ENCODE measurements around the gene AMBRA1. TPM values are rescaled to one million over a fixed set of nuclear protein-coding genes. Genes with fewer than 3 reads are reported as not detected.

The AMBRA1 gene
- polyA plus RNA-seq, 1 of the 3 experiments (the other 2 are of a cell fraction), result 10.4 TPM

DNA sequence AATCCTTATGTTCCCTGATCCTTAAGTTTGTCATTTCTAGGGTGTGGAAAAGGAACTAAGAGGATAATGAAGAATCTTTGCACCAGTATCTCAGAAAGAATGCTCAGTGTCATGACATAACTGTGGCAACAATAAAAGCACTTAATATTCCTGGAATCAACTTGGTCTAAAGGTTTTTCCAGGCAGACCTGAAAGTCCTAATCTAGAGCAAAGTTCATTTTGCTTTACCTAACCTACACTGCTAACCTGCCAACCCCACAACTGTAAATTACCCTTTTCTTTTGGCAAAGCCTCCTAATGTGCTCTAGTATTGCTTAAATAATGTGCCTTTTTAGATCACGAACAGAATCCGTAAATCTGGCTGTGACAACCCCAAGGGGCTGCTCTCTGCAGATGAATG lies 82.5 kb downstream of the AMBRA1 start:
- Histone ChIP-seq H3K9ac (no peak overlapping the region), H3F3A (replicated peaks; ENCODE audit: insufficient read depth) (peaks cover 4% of the 10 kb centered on the region), H2AFZ (ENCODE audit: low read depth) (no peak overlapping the region), H3K4me3 (ENCODE audit: low read depth in 2 of 2, low read length in 1 of 2) (no peak overlapping the region), H3K9me3 (no peaks in the 10 kb centered on the region), H3K36me3 (replicated peaks in 1 of 2; ENCODE audit: control insufficient read depth in 1 of 2, insufficient read depth in 2 of 2, low read length in 1 of 2) (peaks cover 13 to 21% of the 10 kb centered on the region in 2 experiments), H4K20me1 (ENCODE audit: insufficient read depth) (peaks cover 29% of the 10 kb centered on the region), H3K4me1 (ENCODE audit: control insufficient read depth in 1 of 2, insufficient read depth in 2 of 2, low read depth in 1 of 2, low read length in 1 of 2) (peaks cover 10 to 35% of the 10 kb centered on the region in 2 experiments; a peak in 3 of 4 replicates), H3K27me3 (ENCODE audit: insufficient read depth) (no peaks in the 10 kb centered on the region), H3K4me2 (no peak overlapping the region), H3K27ac (ENCODE audit: low read depth in 2 of 2, low read length in 1 of 2) (no peak overlapping the region), H3K9me2 (no peaks in the 10 kb centered on the region), H3K79me2 (ENCODE audit: insufficient read depth) (peaks cover 46% of the 10 kb centered on the region)
- ChIA-PET CTCF (interaction anchor here (1.1 to 1.8 kb wide), 3 partner anchors 18 to 28 kb away, joined by 4 to 6 read pairs (median 4); no protein-coding TSS in a partner anchor), POLR2A (no interaction called here)
- TF ChIP-seq JUND (IDR thresholded peaks at IDR 0.05), result no peak
- TF ChIP-seq, protein P1, sequence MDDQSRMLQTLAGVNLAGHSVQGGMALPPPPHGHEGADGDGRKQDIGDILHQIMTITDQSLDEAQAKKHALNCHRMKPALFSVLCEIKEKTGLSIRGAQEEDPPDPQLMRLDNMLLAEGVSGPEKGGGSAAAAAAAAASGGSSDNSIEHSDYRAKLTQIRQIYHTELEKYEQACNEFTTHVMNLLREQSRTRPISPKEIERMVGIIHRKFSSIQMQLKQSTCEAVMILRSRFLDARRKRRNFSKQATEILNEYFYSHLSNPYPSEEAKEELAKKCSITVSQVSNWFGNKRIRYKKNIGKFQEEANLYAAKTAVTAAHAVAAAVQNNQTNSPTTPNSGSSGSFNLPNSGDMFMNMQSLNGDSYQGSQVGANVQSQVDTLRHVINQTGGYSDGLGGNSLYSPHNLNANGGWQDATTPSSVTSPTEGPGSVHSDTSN (IDR thresholded peaks at IDR 0.05), result no peak
- WGBS (ENCODE audit: low lambda C conversion rate), result 91% methylated on average over 2 of the region's 2 CpGs
- DNase-seq, result no peak

DNA sequence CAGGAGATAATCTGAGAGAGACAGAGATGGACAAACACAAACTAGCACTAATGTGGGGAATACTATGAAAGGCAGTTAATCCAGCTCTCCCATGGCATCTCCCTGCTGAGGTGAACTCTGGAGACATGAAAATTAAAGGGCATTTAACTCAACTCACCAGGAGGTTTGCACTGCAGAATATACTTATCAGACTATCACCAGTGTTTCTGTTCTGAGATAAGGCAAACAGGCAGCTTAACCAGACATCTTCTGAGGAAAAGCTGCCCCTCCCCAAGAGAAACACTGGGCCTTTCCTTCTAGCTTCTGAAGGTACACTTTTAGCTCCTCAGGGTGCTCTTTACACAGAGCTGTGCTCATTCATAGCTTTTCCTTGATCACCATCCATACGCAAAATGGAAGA lies 85.5 kb downstream of the AMBRA1 start:
- peaks cover 18% of the 10 kb centered on the region; the same call in 1 of the 2 replicates for H3K79me2 ChIP-seq (ENCODE audit: insufficient read depth)
- TF ChIP-seq, protein P2, sequence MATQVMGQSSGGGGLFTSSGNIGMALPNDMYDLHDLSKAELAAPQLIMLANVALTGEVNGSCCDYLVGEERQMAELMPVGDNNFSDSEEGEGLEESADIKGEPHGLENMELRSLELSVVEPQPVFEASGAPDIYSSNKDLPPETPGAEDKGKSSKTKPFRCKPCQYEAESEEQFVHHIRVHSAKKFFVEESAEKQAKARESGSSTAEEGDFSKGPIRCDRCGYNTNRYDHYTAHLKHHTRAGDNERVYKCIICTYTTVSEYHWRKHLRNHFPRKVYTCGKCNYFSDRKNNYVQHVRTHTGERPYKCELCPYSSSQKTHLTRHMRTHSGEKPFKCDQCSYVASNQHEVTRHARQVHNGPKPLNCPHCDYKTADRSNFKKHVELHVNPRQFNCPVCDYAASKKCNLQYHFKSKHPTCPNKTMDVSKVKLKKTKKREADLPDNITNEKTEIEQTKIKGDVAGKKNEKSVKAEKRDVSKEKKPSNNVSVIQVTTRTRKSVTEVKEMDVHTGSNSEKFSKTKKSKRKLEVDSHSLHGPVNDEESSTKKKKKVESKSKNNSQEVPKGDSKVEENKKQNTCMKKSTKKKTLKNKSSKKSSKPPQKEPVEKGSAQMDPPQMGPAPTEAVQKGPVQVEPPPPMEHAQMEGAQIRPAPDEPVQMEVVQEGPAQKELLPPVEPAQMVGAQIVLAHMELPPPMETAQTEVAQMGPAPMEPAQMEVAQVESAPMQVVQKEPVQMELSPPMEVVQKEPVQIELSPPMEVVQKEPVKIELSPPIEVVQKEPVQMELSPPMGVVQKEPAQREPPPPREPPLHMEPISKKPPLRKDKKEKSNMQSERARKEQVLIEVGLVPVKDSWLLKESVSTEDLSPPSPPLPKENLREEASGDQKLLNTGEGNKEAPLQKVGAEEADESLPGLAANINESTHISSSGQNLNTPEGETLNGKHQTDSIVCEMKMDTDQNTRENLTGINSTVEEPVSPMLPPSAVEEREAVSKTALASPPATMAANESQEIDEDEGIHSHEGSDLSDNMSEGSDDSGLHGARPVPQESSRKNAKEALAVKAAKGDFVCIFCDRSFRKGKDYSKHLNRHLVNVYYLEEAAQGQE (IDR thresholded peaks at IDR 0.05; ENCODE audit: low read depth, low read length), result no peak
- TF ChIP-seq FOXJ3 (CRISPR knock-in tag; IDR thresholded peaks at IDR 0.05) (no peak), YY1 (IDR thresholded peaks at IDR 0.05; ENCODE audit: low read depth) (no peak), CTCF (IDR thresholded peaks at IDR 0.05) (no peak), RFX5 (IDR thresholded peaks at IDR 0.05; ENCODE audit: low read length) (no peak), EZH2phosphoT487 (IDR thresholded peaks at IDR 0.05; ENCODE audit: borderline replicate concordance, low read depth) (no peak), USF1 (IDR thresholded peaks at IDR 0.05; ENCODE audit: borderline replicate concordance, low read depth) (no peak), TCF12 (IDR thresholded peaks at IDR 0.05) (no peak), ELF1 (IDR thresholded peaks at IDR 0.05) (no peak), NFIC (IDR thresholded peaks at IDR 0.05; ENCODE audit: borderline replicate concordance) (no peak)
- no peaks in the 10 kb centered on the region for H3K9me3 ChIP-seq
- no peaks in the 10 kb centered on the region for H3F3A ChIP-seq (replicated peaks; ENCODE audit: insufficient read depth)
- H3K9me2 ChIP-seq, result no peaks in the 10 kb centered on the region
- no peak overlapping the region for H3K4me2 ChIP-seq
- no peaks in the 10 kb centered on the region for H3K27me3 ChIP-seq (ENCODE audit: insufficient read depth)
- no peak for DNase-seq
- no peak overlapping the region for H2AFZ ChIP-seq (ENCODE audit: low read depth)
- H4K20me1 ChIP-seq (ENCODE audit: insufficient read depth), result peaks cover 17% of the 10 kb centered on the region; the same call in 1 of the 2 replicates
- ChIA-PET POLR2A (no interaction called here), CTCF (interaction anchor here (1.4 to 3.6 kb wide), 4 partner anchors 18 to 119 kb away, joined by 3 to 15 read pairs (median 14); partner anchors contain the start of gene CHRM4)
- 92% methylated on average over 1 of the region's 1 CpG for WGBS (ENCODE audit: low lambda C conversion rate)
- no peak overlapping the region for H3K4me3 ChIP-seq (ENCODE audit: low read depth in 2 of 2, low read length in 1 of 2)
- no peak overlapping the region for H3K27ac ChIP-seq (ENCODE audit: low read depth in 2 of 2, low read length in 1 of 2)
- peaks cover 23 to 26% of the 10 kb centered on the region in 2 experiments for H3K36me3 ChIP-seq (replicated peaks in 1 of 2; ENCODE audit: control insufficient read depth in 1 of 2, insufficient read depth in 2 of 2, low read length in 1 of 2)
- peaks cover under 1 to 21% of the 10 kb centered on the region in 2 experiments; a peak in 2 of 4 replicates for H3K4me1 ChIP-seq (ENCODE audit: control insufficient read depth in 1 of 2, insufficient read depth in 2 of 2, low read depth in 1 of 2, low read length in 1 of 2)
- no peak overlapping the region for H3K9ac ChIP-seq
